Measurements from ENCODE around the gene THADA.

The THADA gene

DNA sequence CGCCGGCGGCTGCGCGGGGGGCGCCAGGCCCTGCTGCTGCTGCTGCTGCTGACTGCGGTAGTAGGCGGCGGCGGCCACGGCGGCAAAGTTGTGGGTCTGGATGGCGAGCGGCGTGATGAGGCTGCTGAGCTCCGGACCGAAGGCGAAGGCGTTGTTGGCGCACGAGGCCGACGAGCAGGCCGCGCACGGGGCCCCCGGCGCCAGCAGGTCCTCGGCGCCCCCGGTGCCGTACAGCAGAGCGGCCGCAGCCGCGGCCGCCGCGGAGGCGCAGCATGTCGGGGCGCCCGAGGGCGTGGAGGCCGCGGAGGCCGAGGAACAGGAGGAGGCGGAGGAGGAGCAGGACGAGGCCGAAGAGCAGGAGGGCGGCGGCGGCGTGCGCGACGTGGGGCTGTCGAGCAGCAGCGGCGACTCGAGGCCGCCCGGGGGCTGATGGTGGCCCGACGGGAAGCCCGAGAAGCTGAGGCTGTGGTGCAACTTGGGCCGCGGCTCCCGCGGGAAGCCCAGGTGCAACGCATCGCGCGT, 371.2 kb downstream of the THADA start:
- TF ChIP-seq, protein P1, sequence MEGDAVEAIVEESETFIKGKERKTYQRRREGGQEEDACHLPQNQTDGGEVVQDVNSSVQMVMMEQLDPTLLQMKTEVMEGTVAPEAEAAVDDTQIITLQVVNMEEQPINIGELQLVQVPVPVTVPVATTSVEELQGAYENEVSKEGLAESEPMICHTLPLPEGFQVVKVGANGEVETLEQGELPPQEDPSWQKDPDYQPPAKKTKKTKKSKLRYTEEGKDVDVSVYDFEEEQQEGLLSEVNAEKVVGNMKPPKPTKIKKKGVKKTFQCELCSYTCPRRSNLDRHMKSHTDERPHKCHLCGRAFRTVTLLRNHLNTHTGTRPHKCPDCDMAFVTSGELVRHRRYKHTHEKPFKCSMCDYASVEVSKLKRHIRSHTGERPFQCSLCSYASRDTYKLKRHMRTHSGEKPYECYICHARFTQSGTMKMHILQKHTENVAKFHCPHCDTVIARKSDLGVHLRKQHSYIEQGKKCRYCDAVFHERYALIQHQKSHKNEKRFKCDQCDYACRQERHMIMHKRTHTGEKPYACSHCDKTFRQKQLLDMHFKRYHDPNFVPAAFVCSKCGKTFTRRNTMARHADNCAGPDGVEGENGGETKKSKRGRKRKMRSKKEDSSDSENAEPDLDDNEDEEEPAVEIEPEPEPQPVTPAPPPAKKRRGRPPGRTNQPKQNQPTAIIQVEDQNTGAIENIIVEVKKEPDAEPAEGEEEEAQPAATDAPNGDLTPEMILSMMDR (IDR thresholded peaks at IDR 0.05; ENCODE audit: extremely low read depth, missing control alignments) = no peak
- DNase-seq (ENCODE audit: low spot score) = peak; percentile 60

DNA sequence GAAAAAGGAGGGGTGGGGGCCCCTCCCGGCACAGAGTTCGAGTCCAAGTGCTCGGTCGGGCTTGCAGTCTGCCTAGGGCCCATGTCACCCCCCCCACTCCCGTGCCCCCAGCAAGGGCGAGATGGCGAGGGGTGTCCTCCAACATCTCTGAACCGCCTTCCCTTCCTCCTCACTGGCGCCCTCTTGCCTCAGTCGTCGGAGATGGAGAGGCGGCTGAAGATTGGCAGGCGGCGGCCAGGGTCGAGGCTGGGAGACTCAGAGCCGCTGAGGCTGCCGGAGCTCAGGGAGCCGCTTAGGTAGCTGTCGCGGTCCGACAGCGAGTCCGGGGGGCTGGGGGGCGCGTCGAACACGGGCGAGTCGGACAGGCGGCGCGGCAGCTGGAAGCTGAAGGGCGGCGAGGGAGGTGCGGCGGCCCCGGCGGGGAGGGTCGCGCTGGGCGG, 371.7 kb downstream of the THADA start:
- TF ChIP-seq, protein P1 (IDR thresholded peaks at IDR 0.05; ENCODE audit: extremely low read depth, missing control alignments) = peak; percentile 62
- DNase-seq (ENCODE audit: low spot score) = peak; percentile 66

DNA sequence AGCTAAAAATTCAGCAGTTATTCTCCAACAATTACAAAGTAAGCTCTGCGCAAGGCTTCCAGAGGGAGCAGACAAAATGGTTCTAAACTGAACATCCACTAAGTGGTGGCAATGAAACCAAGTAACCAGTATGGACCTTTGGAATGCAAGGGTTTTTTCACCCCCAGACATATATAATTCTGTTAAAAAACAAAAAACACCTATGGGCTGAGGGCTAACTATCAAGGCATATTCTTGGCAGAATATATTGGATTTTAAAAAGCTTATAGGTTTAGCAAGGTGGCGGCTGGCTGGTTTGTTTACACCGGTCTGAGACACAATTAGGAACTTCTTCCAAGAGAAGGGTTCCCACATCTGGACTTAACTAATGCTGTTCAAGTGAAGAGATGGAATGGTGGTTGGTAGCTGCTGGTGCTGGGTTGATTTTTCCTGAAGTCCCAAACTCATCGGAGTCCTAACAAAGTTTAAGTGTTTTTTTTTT, 372.3 kb downstream of the THADA start:
- DNase-seq (ENCODE audit: low spot score) = no peak

DNA sequence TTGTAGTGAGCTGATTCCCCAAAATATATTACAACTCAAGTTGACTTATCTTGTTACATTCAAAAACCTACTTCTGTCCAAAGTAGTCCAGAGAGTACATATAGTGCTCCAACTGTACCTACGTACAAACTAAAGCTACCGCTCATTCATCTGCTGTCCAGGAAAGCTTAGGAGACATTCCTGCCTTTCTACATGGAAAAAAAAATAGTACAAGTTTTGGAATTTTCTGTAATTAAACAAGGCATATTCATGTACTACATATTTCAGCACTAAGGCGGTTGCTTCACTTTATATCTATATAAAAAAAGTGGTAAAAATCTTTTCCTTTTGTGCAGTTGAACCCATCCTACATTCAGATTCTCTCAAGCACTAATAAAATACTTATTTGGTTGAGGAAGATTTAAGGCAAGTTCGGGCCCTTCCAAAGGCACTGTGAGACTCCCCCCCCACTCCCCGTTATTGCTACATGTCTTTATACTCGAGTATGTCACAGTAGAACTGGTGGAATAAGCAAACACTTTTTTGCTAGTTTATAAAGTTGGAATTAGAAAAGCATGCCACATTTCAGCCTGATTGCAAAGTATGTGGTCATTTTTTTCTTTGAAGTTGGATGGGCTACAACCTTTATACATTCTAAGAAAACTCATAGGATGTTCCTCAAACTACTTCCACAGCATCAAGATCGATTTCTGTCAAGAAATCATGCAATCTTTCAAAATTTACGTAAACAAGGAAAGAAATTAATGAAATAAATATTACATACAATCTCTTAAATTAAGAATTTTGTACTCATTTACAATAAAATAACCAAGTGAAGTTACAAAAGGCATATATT, 373.1 kb downstream of the THADA start:
- TF ChIP-seq, protein P1 (IDR thresholded peaks at IDR 0.05; ENCODE audit: extremely low read depth, missing control alignments) = no peak
- DNase-seq (ENCODE audit: low spot score) = no peak

More for the DNA sequence above, 372.3 kb downstream of the THADA start:
- TF ChIP-seq, protein P1 (IDR thresholded peaks at IDR 0.05; ENCODE audit: extremely low read depth, missing control alignments) = no peak

DNA sequence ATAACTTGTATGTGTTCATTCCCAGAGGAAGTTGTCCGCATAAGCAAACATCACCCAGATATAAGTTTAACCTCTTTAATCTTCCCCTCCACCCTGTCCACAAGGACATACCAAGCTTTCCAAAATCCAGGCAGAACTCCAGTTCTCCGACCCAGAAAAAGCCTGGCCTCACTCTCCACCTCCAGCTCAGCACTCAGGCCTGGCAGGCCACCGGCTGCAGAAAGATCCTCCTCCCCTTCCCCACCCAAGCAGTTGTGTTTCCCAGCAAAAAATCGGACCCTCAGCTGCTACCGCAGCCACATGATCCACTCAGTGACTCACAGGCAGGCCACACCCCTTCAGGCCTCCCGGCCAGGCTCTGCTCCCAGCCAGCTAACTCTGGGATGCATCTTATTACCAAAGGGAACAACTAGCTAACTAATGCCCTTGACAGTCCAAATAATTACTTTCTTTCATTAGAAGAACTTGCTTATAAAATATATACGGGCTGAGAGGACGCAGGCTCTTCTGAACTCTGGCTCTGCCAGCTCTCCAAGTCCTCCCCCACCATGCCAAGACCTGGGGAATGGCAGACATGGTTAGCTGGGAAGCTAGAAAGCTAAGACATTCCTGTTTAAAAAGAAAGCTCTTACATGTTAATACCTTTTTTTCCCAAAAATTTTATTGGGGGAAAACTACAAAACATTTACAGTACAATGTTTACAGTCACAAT, 373.9 kb downstream of the THADA start:
- DNase-seq (ENCODE audit: low spot score) = no peak

GRCh38 chr2:43221124-43221762, 374.6 kb downstream of the THADA start:
- no peak for DNase-seq (ENCODE audit: low spot score)
- TF ChIP-seq, protein P1 (IDR thresholded peaks at IDR 0.05; ENCODE audit: extremely low read depth, missing control alignments) = no peak

More for the DNA sequence above, 373.9 kb downstream of the THADA start:
- TF ChIP-seq, protein P1 (IDR thresholded peaks at IDR 0.05; ENCODE audit: extremely low read depth, missing control alignments) = no peak
